Measurements from ENCODE around the gene FAHD1. TPM values are rescaled to one million over a fixed set of nuclear protein-coding genes. Genes with fewer than 3 reads are reported as not detected.

Gene FAHD1
- total and polyA plus RNA-seq, 4 donors = 42.7 to 84.2 (median 61.4) TPM

DNA sequence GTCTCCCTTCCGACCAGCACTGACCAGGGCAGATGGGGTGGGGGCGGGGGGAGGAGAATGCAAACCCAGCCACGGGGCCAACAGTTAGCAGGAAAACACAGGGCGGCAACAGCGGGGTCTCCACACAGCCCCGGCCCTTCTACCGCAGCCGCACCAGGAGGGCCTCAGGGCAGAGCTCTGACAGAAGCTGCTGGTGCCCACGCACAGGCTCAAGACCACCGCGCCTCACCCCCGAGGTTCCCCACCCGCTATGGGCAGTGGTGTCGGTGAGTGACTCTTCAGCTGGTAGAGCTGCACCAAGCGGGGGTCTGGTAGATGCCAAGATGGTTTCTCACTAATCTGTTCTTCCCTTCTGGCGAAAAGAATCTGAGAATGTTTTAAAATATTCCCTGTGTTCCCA, 16.5 kb upstream of the FAHD1 start:
- no peak for DNase-seq (ENCODE audit: low spot score)
- 95% methylated on average over 16 of the region's 16 CpGs for WGBS
- TF ChIP-seq EGR1 (IDR thresholded peaks at IDR 0.05; ENCODE audit: low read depth in 2 of 2) = no peak
- TF ChIP-seq, protein P1, sequence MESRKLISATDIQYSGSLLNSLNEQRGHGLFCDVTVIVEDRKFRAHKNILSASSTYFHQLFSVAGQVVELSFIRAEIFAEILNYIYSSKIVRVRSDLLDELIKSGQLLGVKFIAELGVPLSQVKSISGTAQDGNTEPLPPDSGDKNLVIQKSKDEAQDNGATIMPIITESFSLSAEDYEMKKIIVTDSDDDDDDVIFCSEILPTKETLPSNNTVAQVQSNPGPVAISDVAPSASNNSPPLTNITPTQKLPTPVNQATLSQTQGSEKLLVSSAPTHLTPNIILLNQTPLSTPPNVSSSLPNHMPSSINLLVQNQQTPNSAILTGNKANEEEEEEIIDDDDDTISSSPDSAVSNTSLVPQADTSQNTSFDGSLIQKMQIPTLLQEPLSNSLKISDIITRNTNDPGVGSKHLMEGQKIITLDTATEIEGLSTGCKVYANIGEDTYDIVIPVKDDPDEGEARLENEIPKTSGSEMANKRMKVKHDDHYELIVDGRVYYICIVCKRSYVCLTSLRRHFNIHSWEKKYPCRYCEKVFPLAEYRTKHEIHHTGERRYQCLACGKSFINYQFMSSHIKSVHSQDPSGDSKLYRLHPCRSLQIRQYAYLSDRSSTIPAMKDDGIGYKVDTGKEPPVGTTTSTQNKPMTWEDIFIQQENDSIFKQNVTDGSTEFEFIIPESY (IDR thresholded peaks at IDR 0.05) = no peak
- TF ChIP-seq FOXA1 (IDR thresholded peaks at IDR 0.05) = no peak
- no peak for TF ChIP-seq RAD21 (IDR thresholded peaks at IDR 0.05)
- TF ChIP-seq RXRA (IDR thresholded peaks at IDR 0.05) = no peak
- Histone ChIP-seq H3K9me3 (ENCODE audit: control insufficient read depth in 4 of 4, low read length in 3 of 4) (no peaks in the 10 kb centered on the region), H3K27me3 (ENCODE audit: control insufficient read depth in 4 of 4, insufficient read depth in 4 of 4, low read length in 3 of 4) (no peaks in the 10 kb centered on the region), H3K4me3 (ENCODE audit: low read depth in 1 of 3, low read length in 3 of 3) (no peak overlapping the region), H3K9ac (ENCODE audit: low read depth in 1 of 2, low read length in 2 of 2) (no peak overlapping the region), H3K4me1 (ENCODE audit: control insufficient read depth in 4 of 4, insufficient read depth in 4 of 4, low read length in 3 of 4) (peaks cover 0 to 20% (median 15%) of the 10 kb centered on the region in 4 donors), H3K36me3 (ENCODE audit: control insufficient read depth in 4 of 4, insufficient read depth in 3 of 4, low read depth in 1 of 4, low read length in 3 of 4) (peaks cover 11 to 37% (median 28%) of the 10 kb centered on the region in 4 donors), H3K27ac (ENCODE audit: low read depth in 1 of 2, low read length in 2 of 2) (no peak overlapping the region)

DNA sequence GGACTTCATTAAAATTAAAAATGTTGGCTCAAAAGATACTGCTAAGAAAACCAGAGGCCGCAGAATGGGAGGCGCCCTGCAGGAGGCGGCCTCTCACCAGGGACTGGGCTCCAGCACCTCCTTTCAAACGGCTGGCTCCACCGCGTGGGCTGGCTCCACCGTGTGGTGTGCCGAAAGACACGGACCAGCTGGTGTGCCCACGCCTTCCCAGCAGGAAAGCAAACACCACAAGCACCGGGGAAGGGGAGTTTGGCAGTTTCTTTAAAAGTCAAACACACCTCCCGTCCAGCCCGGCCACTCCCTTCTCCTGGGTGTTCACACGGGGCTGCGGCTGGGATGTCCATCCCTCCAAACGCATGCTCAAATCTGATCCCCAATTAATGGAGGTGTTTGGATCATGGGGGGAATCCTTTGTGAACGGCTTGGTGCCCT, 14.3 kb upstream of the FAHD1 start:
- Histone ChIP-seq H3K36me3 (ENCODE audit: control insufficient read depth in 4 of 4, insufficient read depth in 3 of 4, low read depth in 1 of 4, low read length in 3 of 4) (peaks cover 19 to 28% (median 22%) of the 10 kb centered on the region in 4 donors), H3K27me3 (ENCODE audit: control insufficient read depth in 4 of 4, insufficient read depth in 4 of 4, low read length in 3 of 4) (no peaks in the 10 kb centered on the region), H3K9ac (ENCODE audit: low read depth in 1 of 2, low read length in 2 of 2) (no peak overlapping the region), H3K4me1 (ENCODE audit: control insufficient read depth in 4 of 4, insufficient read depth in 4 of 4, low read length in 3 of 4) (peaks cover 0 to 37% (median 28%) of the 10 kb centered on the region in 4 donors), H3K27ac (ENCODE audit: low read depth in 1 of 2, low read length in 2 of 2) (peak overlapping the region in 1 of 2 donors; percentile 57), H3K4me3 (ENCODE audit: low read depth in 1 of 3, low read length in 3 of 3) (no peak overlapping the region), H3K9me3 (ENCODE audit: control insufficient read depth in 4 of 4, low read length in 3 of 4) (no peaks in the 10 kb centered on the region)
- TF ChIP-seq GABPA (IDR thresholded peaks at IDR 0.05 in 1 of 2, conservative IDR thresholded peaks at IDR 0.05 in 1 of 2) (peak in 1 of 2 donors; percentile 68), RAD21 (IDR thresholded peaks at IDR 0.05) (peak; percentile 86 to 89), HNF4A (conservative IDR thresholded peaks at IDR 0.05) (peak; percentile 35 to 38), HNF4G (IDR thresholded peaks at IDR 0.05) (no peak), RXRA (IDR thresholded peaks at IDR 0.05) (peak; percentile 63 to 66), SP1 (IDR thresholded peaks at IDR 0.05) (peak; percentile 49), JUND (IDR thresholded peaks at IDR 0.05) (no peak), FOXA1 (IDR thresholded peaks at IDR 0.05) (no peak), TAF1 (conservative IDR thresholded peaks at IDR 0.05) (no peak), YY1 (IDR thresholded peaks at IDR 0.05) (no peak), NR2F2 (IDR thresholded peaks at IDR 0.05) (no peak), FOXA2 (IDR thresholded peaks at IDR 0.05) (peak; percentile 38), EGR1 (IDR thresholded peaks at IDR 0.05; ENCODE audit: low read depth in 2 of 2) (peak; percentile 59 to 63)
- TF ChIP-seq, protein P2, sequence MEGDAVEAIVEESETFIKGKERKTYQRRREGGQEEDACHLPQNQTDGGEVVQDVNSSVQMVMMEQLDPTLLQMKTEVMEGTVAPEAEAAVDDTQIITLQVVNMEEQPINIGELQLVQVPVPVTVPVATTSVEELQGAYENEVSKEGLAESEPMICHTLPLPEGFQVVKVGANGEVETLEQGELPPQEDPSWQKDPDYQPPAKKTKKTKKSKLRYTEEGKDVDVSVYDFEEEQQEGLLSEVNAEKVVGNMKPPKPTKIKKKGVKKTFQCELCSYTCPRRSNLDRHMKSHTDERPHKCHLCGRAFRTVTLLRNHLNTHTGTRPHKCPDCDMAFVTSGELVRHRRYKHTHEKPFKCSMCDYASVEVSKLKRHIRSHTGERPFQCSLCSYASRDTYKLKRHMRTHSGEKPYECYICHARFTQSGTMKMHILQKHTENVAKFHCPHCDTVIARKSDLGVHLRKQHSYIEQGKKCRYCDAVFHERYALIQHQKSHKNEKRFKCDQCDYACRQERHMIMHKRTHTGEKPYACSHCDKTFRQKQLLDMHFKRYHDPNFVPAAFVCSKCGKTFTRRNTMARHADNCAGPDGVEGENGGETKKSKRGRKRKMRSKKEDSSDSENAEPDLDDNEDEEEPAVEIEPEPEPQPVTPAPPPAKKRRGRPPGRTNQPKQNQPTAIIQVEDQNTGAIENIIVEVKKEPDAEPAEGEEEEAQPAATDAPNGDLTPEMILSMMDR (IDR thresholded peaks at IDR 0.05; ENCODE audit: low read depth, low read length, missing input control) = peak; percentile 62
- TF ChIP-seq, protein P3, sequence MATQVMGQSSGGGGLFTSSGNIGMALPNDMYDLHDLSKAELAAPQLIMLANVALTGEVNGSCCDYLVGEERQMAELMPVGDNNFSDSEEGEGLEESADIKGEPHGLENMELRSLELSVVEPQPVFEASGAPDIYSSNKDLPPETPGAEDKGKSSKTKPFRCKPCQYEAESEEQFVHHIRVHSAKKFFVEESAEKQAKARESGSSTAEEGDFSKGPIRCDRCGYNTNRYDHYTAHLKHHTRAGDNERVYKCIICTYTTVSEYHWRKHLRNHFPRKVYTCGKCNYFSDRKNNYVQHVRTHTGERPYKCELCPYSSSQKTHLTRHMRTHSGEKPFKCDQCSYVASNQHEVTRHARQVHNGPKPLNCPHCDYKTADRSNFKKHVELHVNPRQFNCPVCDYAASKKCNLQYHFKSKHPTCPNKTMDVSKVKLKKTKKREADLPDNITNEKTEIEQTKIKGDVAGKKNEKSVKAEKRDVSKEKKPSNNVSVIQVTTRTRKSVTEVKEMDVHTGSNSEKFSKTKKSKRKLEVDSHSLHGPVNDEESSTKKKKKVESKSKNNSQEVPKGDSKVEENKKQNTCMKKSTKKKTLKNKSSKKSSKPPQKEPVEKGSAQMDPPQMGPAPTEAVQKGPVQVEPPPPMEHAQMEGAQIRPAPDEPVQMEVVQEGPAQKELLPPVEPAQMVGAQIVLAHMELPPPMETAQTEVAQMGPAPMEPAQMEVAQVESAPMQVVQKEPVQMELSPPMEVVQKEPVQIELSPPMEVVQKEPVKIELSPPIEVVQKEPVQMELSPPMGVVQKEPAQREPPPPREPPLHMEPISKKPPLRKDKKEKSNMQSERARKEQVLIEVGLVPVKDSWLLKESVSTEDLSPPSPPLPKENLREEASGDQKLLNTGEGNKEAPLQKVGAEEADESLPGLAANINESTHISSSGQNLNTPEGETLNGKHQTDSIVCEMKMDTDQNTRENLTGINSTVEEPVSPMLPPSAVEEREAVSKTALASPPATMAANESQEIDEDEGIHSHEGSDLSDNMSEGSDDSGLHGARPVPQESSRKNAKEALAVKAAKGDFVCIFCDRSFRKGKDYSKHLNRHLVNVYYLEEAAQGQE (IDR thresholded peaks at IDR 0.05) = no peak
- TF ChIP-seq, protein P4, sequence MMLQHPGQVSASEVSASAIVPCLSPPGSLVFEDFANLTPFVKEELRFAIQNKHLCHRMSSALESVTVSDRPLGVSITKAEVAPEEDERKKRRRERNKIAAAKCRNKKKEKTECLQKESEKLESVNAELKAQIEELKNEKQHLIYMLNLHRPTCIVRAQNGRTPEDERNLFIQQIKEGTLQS (IDR thresholded peaks at IDR 0.05) = no peak
- TF ChIP-seq, protein P1 (IDR thresholded peaks at IDR 0.05) = no peak
- TF ChIP-seq, protein P5, sequence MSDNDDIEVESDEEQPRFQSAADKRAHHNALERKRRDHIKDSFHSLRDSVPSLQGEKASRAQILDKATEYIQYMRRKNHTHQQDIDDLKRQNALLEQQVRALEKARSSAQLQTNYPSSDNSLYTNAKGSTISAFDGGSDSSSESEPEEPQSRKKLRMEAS (IDR thresholded peaks at IDR 0.05) = peak; percentile 87
- peak; percentile 80 for DNase-seq (ENCODE audit: low spot score)
- 18% methylated on average over 17 of the region's 17 CpGs for WGBS

Measured in liver (tissue), 9 donors.